Measurements from ENCODE around the gene CSNK2A2. TPM values are rescaled to one million over a fixed set of nuclear protein-coding genes. Genes with fewer than 3 reads are reported as not detected.

The CSNK2A2 gene
- total and polyA plus RNA-seq, 2 of the 8 experiments (the other 6 are each of a cell fraction or from before 2014, with no cell fraction given), result 37.9 to 128 TPM

DNA sequence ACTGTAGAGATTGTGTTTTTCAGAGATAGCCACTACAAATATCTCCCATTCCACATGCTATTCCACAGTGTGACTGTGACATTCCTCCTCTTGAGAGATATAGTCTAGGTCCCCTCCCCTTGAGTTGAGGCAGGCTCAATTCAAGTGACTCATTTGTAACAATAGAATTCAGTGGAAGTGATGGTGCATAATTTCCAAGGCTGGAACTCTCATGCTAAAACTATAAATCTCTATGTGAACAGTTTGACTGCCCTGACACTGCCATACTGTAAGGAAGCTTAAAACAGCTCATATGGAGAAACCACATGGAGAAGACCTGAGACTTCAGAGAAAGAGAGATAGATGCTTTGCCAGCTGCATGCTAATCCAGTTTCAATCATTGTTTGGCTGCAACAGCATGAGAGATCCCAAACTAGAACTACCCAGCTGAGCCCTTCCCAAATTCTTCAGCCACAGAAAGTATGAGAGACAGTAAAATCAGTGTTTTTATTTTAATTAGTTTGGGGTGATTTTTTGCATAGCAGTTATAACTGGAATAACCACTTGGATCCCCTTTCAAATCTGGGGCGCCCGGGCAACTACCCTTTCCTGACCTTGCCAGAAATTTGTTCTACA, 19.5 kb upstream of the CSNK2A2 start:
- H2AFZ ChIP-seq (ENCODE audit: low read length), result no peak overlapping the region
- no peak overlapping the region for H4K91ac ChIP-seq (replicated peaks; ENCODE audit: insufficient read length, low read length)
- no peak overlapping the region for H4K8ac ChIP-seq (ENCODE audit: extremely low read depth, insufficient read depth, low read length)
- H3K56ac ChIP-seq (replicated peaks; ENCODE audit: insufficient read length, low read depth, low read length), result no peak overlapping the region
- no peaks in the 10 kb centered on the region for H3K79me1 ChIP-seq (ENCODE audit: low read depth, low read length)
- H3K4me3 ChIP-seq (ENCODE audit: extremely low read depth in 1 of 4, insufficient read depth in 2 of 4, low read depth in 3 of 4, low read length in 4 of 4), result no peak overlapping the region
- H3K4ac ChIP-seq (replicated peaks; ENCODE audit: insufficient read length, low read depth, low read length), result no peak overlapping the region
- POLR2A ChIA-PET (ENCODE audit: partially characterized antibody), result interaction anchor here (1.1 kb wide), 1 partner anchor 32 kb away, joined by 3 read pairs; a partner anchor contains a TSS
- no peak overlapping the region for H3K9ac ChIP-seq (replicated peaks in 1 of 4; ENCODE audit: extremely low read depth in 1 of 4, low read depth in 3 of 4, low read length in 3 of 4)
- H3K4me1 ChIP-seq (replicated peaks in 1 of 4; ENCODE audit: control insufficient read depth in 3 of 4, insufficient read depth in 4 of 4, low read length in 3 of 4), result peaks cover 0 to 6% (median 0%) of the 10 kb centered on the region in 4 experiments; a peak in 2 of 7 replicates
- H3K27me3 ChIP-seq (replicated peaks in 1 of 4; ENCODE audit: control insufficient read depth in 3 of 4, extremely low read depth in 1 of 4, insufficient read depth in 3 of 4, low read length in 3 of 4), result no peaks in the 10 kb centered on the region
- no peak overlapping the region for H2AK5ac ChIP-seq (ENCODE audit: low read depth, low read length)
- no peak overlapping the region for H4K5ac ChIP-seq (ENCODE audit: insufficient read length, low read depth, low read length)
- H4K20me1 ChIP-seq (replicated peaks in 1 of 2; ENCODE audit: control insufficient read depth in 1 of 2, insufficient read depth in 2 of 2, low read length in 2 of 2), result no peaks in the 10 kb centered on the region
- H3K18ac ChIP-seq (ENCODE audit: extremely low read depth, low read length), result no peak overlapping the region
- no peak overlapping the region for H3K4me2 ChIP-seq (ENCODE audit: insufficient read depth in 1 of 2, low read depth in 2 of 2, low read length in 2 of 2)
- CTCF ChIA-PET (ENCODE audit: partially characterized antibody), result interaction anchor here (1.2 kb wide), 1 partner anchor 82 kb away, joined by 3 read pairs; no protein-coding TSS in a partner anchor
- H3K27ac ChIP-seq (ENCODE audit: low read depth, low read length), result no peak overlapping the region
- no peak for DNase-seq (ENCODE audit: low read depth in 1 of 2, low spot score in 2 of 2)
- H3K36me3 ChIP-seq (ENCODE audit: control insufficient read depth in 2 of 4, insufficient read depth in 4 of 4, low read length in 3 of 4), result no peaks in the 10 kb centered on the region
- no peak overlapping the region for H3K23ac ChIP-seq (ENCODE audit: insufficient read length)
- H3K23me2 ChIP-seq (ENCODE audit: low read depth, low read length), result no peaks in the 10 kb centered on the region; the same call in 1 of the 2 replicates
- H2BK20ac ChIP-seq (ENCODE audit: low read length), result no peak overlapping the region
- no peaks in the 10 kb centered on the region for H3K79me2 ChIP-seq (ENCODE audit: control insufficient read depth in 1 of 2, insufficient read depth in 2 of 2, low read length in 2 of 2)
- no peak overlapping the region for H3K14ac ChIP-seq (ENCODE audit: insufficient read length)
- H2BK5ac ChIP-seq (ENCODE audit: low read depth, low read length), result no peak overlapping the region
- TF ChIP-seq HDAC2 (IDR thresholded peaks at IDR 0.05; ENCODE audit: borderline replicate concordance in 1 of 2, low read depth in 2 of 2, low read length in 2 of 2) (no peak), CBX8 (IDR thresholded peaks at IDR 0.05; ENCODE audit: borderline replicate concordance, low read depth, low read length) (no peak), CBX5 (IDR thresholded peaks at IDR 0.05; ENCODE audit: low read depth, low read length) (no peak), TBP (IDR thresholded peaks at IDR 0.05; ENCODE audit: low read depth, low read length) (no peak), KDM4A (IDR thresholded peaks at IDR 0.05; ENCODE audit: low read depth, low read length, severe bottlenecking) (no peak), BRCA1 (IDR thresholded peaks at IDR 0.05; ENCODE audit: low read depth, low read length) (no peak), MAFK (IDR thresholded peaks at IDR 0.05; ENCODE audit: low read depth, low read length) (no peak), GTF2F1 (IDR thresholded peaks at IDR 0.05; ENCODE audit: borderline replicate concordance, low read depth, low read length) (no peak), BCL11A (IDR thresholded peaks at IDR 0.05; ENCODE audit: low read depth in 2 of 2, low read length in 2 of 2) (no peak), SP1 (IDR thresholded peaks at IDR 0.05; ENCODE audit: low read depth, low read length) (no peak), CREB1 (IDR thresholded peaks at IDR 0.05) (no peak), EP300 (IDR thresholded peaks at IDR 0.05; ENCODE audit: borderline replicate concordance in 1 of 2, low read depth in 2 of 2, low read length in 2 of 2) (no peak), CHD2 (IDR thresholded peaks at IDR 0.05; ENCODE audit: low read length) (no peak)
- no peak overlapping the region for H2BK120ac ChIP-seq (replicated peaks; ENCODE audit: low read depth, low read length)
- no peak overlapping the region for H2BK15ac ChIP-seq (ENCODE audit: low read length)
- no peak overlapping the region for H2BK12ac ChIP-seq (ENCODE audit: low read depth, low read length)
- H3K9me3 ChIP-seq (ENCODE audit: insufficient read depth in 2 of 2, low read depth in 1 of 2, low read length in 1 of 2), result 0 out of 4 replicates have a peak, but pooled peaks cover 0 to 3% of the 10 kb centered on the region in 2 experiments
- FAIRE-seq, result no peak
- WGBS, 2 experiments (ENCODE audit: extremely low coverage in 1 of 2, insufficient coverage in 1 of 2, insufficient read length in 1 of 2, insufficient replicate concordance in 2 of 2, low coverage in 1 of 2, low lambda C conversion rate in 2 of 2, missing lambda C conversion rate in 1 of 2), result 8% methylated on average over 2 of the region's 2 CpGs; no CpG with 5 or more reads in 1 of the 2 experiments

All from H1 (cell line).